Measurements from ENCODE around the gene TIMM50.

DNA sequence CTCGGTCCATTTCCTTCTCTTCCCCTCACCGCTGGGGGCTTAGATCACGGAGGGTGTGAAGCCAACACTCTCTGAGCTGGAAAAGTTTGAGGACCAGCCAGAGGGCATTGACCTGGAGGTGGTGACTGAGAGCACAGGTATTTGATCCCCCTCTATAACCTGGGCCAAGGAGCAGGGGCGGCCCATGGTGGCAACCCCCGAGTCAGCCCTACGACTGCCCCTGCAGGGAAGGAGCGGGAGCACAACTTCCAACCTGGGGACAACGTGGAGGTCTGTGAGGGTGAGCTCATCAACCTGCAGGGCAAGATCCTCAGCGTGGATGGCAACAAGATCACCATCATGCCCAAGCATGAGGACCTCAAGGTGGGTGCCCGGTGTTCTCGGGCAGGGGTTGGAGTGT lies 11.6 kb upstream of the TIMM50 start:
- TF ChIP-seq, protein P1, sequence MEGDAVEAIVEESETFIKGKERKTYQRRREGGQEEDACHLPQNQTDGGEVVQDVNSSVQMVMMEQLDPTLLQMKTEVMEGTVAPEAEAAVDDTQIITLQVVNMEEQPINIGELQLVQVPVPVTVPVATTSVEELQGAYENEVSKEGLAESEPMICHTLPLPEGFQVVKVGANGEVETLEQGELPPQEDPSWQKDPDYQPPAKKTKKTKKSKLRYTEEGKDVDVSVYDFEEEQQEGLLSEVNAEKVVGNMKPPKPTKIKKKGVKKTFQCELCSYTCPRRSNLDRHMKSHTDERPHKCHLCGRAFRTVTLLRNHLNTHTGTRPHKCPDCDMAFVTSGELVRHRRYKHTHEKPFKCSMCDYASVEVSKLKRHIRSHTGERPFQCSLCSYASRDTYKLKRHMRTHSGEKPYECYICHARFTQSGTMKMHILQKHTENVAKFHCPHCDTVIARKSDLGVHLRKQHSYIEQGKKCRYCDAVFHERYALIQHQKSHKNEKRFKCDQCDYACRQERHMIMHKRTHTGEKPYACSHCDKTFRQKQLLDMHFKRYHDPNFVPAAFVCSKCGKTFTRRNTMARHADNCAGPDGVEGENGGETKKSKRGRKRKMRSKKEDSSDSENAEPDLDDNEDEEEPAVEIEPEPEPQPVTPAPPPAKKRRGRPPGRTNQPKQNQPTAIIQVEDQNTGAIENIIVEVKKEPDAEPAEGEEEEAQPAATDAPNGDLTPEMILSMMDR (IDR thresholded peaks at IDR 0.05), result no peak
- TF ChIP-seq POLR2A (IDR thresholded peaks at IDR 0.05), result no peak

All from esophagus squamous epithelium (tissue), 4 donors.